NCI-H524 treated with DMSO at 0.1 percent for 48 hours (cell line): ENCODE measurements around the gene FPR3.
"Not testable (repeated sequence)": the region's sequence is repeated elsewhere in the genome, so short reads cannot be mapped to it uniquely, and the experiment has no call there.

Experiments used
- DNase-seq: peaks from one replicate; lab custom pipeline; 2025; lab: John Stamatoyannopoulos, UW

FPR3 gene

GRCh38 chr19:51794885-51795490 lies at the start of gene FPR3:
TSS of gene FPR3 (plus strand) at chr19:51795157. CDS start at chr19:51823749, 28,592 bp downstream.
- DNase-seq = no peak

- no peak for DNase-seq
These were observed 48.2 kb upstream of the FPR3 start for GRCh38 chr19:51746731-51747130.

- DNase-seq = no peak
These were observed 45.0 kb upstream of the FPR3 start for GRCh38 chr19:51749979-51750378.

GRCh38 chr19:51750400-51751094 lies 44.4 kb upstream of the FPR3 start:
- DNase-seq = no peak

- DNase-seq = no peak
These were observed 43.3 kb upstream of the FPR3 start, which contains the start of gene FPR1 for GRCh38 chr19:51751655-51752054. TSS of gene FPR1 (minus strand) at chr19:51751878. CDS start at chr19:51746994, 4,884 bp downstream.

- DNase-seq = no peak
These were observed 40.8 kb upstream of the FPR3 start for GRCh38 chr19:51754109-51754508.

GRCh38 chr19:51754770-51755169 lies 40.2 kb upstream of the FPR3 start:
- no peak for DNase-seq

- no peak for DNase-seq
These were observed 39.4 kb upstream of the FPR3 start for GRCh38 chr19:51755571-51755970.

GRCh38 chr19:51760697-51761356 lies 34.1 kb upstream of the FPR3 start, which contains the start of gene FPR2:
TSS of gene FPR2 (plus strand) at chr19:51761180. CDS start at chr19:51768659, 7,479 bp downstream.
- DNase-seq = no peak

GRCh38 chr19:51761696-51762095 lies 33.3 kb upstream of the FPR3 start:
- no peak for DNase-seq

GRCh38 chr19:51765086-51765485 lies 29.9 kb upstream of the FPR3 start:
- no peak for DNase-seq

- DNase-seq = no peak
These were observed 28.5 kb upstream of the FPR3 start for GRCh38 chr19:51766461-51766860.

- no peak for DNase-seq
These were observed 23.4 kb upstream of the FPR3 start for GRCh38 chr19:51771376-51772130.

GRCh38 chr19:51772977-51773376 lies 22.0 kb upstream of the FPR3 start:
- no peak for DNase-seq

GRCh38 chr19:51776561-51776960 lies 18.4 kb upstream of the FPR3 start:
- DNase-seq = not testable (repeated sequence)

- no peak for DNase-seq
These were observed 17.1 kb upstream of the FPR3 start for GRCh38 chr19:51777570-51778462.

- DNase-seq = no peak
These were observed 15.8 kb upstream of the FPR3 start for GRCh38 chr19:51779181-51779580.

- DNase-seq = no peak
These were observed 15.3 kb upstream of the FPR3 start for GRCh38 chr19:51779703-51780102.

- no peak for DNase-seq
These were observed 14.7 kb upstream of the FPR3 start for GRCh38 chr19:51780270-51780669.

- DNase-seq = no peak
These were observed 13.0 kb upstream of the FPR3 start for GRCh38 chr19:51781999-51782398.

- no peak for DNase-seq
These were observed 11.6 kb upstream of the FPR3 start for GRCh38 chr19:51783372-51783771.
